GM12873 (cell line): ENCODE results near the gene TIPIN.

Source experiments
- TF ChIP-seq, protein P1 (sequence below): IDR thresholded peaks from 2 replicates; pipeline ENCODE4 v1.5.1; 2012; ENCODE audit warnings: low read depth, mild to moderate bottlenecking, moderate library complexity, low read length, control low read depth; ENCODE audit not compliant: insufficient read depth; ENCODE audit errors: missing control alignments

TIPIN gene, protein sequence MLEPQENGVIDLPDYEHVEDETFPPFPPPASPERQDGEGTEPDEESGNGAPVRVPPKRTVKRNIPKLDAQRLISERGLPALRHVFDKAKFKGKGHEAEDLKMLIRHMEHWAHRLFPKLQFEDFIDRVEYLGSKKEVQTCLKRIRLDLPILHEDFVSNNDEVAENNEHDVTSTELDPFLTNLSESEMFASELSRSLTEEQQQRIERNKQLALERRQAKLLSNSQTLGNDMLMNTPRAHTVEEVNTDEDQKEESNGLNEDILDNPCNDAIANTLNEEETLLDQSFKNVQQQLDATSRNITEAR

DNA sequence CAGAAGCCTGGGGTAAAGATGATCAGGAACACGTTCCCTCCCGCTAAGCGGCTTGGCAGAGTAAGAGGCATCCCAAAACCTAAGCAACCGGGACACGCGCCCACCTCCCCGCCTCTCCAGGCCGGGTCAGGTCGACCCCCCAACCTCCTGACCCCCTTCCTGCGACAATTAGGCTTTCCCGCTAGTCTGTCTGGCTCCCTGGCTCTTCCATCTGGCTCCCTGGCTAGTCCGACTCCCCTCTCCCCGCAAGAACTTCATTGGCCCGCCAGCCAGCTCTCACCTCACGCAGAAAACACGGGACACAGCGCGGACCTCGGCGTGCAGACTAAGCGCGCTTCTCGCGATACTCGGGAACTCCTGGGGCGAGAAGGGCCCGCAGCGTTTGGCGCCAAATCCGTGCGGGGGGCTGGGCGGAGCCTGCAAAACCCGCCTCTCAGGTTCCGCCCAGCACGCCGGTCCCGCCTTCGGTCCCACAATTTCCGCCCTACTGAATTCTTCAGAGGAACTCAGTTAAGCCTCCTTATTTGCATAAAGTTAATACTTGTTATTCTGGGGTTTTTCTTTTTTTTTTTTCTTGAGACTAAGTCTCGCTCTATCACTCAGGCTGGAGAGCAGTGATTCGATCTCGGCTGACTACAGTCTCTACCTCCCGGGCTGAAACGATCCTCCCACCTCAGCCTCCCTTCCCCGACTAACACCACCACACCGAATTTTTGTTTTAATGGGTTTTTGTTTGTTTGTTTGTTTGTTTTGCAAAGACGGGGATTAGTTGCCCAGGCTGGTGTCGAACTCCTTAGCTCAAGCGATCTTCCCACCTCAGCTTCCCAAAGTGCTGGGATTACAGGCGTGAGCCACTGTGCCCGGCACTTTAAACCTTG is at the start of gene TIPIN:
TSS of gene TIPIN (minus strand) at position 327 of the 878 bp plus-strand sequence. CDS start 3,738 bp downstream, outside the sequence.
- TF ChIP-seq, protein P1, sequence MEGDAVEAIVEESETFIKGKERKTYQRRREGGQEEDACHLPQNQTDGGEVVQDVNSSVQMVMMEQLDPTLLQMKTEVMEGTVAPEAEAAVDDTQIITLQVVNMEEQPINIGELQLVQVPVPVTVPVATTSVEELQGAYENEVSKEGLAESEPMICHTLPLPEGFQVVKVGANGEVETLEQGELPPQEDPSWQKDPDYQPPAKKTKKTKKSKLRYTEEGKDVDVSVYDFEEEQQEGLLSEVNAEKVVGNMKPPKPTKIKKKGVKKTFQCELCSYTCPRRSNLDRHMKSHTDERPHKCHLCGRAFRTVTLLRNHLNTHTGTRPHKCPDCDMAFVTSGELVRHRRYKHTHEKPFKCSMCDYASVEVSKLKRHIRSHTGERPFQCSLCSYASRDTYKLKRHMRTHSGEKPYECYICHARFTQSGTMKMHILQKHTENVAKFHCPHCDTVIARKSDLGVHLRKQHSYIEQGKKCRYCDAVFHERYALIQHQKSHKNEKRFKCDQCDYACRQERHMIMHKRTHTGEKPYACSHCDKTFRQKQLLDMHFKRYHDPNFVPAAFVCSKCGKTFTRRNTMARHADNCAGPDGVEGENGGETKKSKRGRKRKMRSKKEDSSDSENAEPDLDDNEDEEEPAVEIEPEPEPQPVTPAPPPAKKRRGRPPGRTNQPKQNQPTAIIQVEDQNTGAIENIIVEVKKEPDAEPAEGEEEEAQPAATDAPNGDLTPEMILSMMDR = no peak

DNA sequence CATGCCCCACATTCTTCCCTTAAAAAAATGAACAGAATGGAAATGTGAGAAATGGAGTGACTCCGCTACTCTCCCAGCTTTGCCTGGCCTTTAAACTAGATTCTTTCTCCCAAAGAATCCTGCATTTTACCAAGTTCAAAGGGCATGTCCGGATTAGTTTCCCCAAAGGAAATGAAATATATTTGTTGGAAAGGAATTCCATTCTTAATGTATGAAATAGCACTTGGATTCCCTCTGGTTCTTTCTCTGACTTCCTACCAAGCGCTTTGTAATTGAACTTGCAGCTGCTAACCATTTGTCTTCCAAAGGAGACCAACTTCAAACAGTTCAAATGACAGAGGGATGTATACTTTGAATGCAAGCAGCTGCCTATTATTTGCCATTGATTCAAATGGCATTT is 49.1 kb upstream of the TIPIN start:
- TF ChIP-seq, protein P1 = no peak

DNA sequence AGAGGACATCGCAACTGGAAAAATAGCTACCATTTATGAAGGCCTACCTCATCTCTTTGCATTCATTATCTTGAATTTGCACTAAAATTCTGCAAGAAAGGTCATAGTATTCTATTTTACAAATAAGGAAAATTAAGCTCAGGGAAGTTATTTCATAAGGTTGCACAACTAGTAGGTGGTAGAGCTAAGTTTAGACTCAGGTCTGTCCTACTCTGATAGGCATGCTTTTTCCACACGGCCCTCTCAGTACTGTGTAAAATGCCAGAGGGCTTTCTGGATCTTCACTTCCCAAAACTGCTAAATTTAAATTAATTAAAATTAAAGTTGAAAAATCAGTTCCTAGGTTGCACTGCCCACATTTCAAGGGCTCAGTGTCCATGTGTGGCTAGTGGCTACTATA is 48.5 kb upstream of the TIPIN start:
- TF ChIP-seq, protein P1 = no peak

DNA sequence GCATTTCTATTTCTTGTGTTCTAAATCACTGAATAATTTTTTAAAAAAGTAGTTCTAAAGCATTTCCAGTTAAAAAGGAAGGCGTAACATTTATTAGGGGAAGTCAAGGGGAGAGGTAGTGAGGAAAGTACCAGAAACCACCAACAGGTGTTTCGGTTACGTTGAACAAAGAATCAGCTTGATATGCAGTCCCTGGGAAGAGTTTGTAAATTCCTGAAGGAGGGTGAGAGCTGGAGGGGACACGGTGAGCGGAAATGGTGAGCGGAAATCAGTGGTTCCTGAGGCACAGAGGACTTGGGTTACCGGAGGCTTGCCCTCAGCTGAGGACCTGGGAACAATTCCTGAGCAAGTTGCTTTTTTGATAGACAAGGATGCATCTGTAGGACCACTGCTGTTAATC is 48.0 kb upstream of the TIPIN start:
- TF ChIP-seq, protein P1 = peak; percentile 14

DNA sequence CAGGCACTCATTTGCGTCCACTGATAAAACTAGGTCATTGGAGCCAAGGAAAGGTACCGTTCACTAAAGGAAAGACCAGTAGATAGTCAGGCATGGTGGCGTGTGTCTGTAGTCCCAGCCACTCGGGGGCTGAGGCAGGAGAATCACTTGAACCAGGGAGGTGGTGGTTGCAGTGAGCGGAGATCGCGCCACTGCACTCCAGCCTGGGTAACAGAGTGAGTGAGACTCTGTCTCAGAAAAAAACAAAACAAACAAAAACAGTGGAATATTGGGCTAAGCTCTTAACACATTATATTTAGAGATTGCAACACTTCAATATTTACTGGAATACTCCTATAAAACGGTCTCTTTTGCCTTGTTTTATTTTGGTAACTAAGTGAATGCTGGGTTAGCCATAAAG is 47.6 kb upstream of the TIPIN start:
- TF ChIP-seq, protein P1 = no peak

DNA sequence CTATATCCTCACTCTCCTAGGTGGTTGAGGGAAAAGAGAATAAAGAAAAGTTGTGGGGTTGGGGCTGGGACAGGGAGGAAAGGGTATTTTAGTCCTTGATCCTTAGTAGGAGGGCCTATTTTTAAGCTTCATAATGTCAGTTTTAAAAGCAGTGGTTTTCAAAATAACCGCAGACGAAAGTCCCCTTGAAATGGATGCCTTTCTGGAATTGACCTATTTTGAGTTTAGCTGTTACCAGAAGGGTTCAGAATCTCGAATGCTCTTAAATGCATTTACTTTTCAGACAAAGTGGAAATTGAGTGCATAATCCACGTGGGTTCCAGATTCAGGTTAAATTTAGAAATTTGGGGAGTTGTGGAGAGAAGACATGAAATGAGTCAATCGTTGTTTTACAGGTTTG is 46.8 kb upstream of the TIPIN start:
- TF ChIP-seq, protein P1 = no peak

DNA sequence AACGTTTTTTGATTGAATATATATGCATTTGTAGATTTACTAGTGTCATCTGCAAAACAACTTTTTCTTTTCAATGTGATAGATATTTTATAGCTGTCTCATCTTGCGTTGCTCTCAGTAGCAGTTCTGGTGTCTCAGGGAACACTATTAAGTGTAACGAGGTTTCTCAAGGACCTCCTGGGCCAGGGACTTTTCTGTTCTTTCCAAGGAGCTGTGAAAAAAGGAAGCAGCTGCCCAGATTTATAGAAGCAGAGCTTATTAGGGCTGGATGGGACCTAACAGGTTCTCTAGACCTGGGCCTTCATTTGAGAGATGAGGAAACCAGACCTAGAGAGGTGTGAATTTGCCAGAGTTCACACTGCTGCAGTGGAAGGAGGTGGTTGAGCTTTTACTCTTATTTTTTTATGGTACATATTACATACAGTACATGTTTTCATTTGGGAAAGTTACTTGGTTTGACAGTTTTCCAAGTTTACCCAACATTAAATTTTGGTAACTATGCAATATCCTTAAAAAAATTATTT is 46.3 kb upstream of the TIPIN start:
- TF ChIP-seq, protein P1 = no peak
